K562 (cell line): ENCODE data around the gene SNRNP48. TPM values are rescaled to one million over a fixed set of nuclear protein-coding genes. Genes with fewer than 3 reads are reported as not detected.

Source experiments
- ARNT ChIP-seq, 2 experiments: fragments of 450-650 bp; IDR thresholded peaks; 2 replicates each; pipeline ENCODE4 v1.6.1; 2016; ENCODE audit warnings: mild to moderate bottlenecking in 1 of 2
- ELF1 ChIP-seq: fragments of 200-800 bp; sonication (Bioruptor generic); IDR thresholded peaks from 2 replicates; pipeline ENCODE4 v1.6.1; 2016; ENCODE audit warnings: missing genetic modification characterization, missing compliant biosample characterization
- EWSR1 ChIP-seq: fragments of 450-650 bp; IDR thresholded peaks from 2 replicates; pipeline ENCODE4 v1.6.1; 2018; ENCODE audit warnings: borderline replicate concordance, mild to moderate bottlenecking, low read depth, moderate library complexity; ENCODE audit not compliant: partially characterized antibody
- SUPT5H ChIP-seq: fragments of 450-650 bp; IDR thresholded peaks from 2 replicates; pipeline ENCODE4 v1.6.1; 2016
- TBL1XR1 ChIP-seq, 2 experiments: IDR thresholded peaks; 2 replicates each; pipeline ENCODE4 v1.6.1; 2012; ENCODE audit warnings: improper control_type of control experiment in 2 of 2, low read length in 2 of 2, mild to moderate bottlenecking in 1 of 2
- U2AF2 ChIP-seq: fragments of 200-400 bp; formaldehyde crosslinking; optimal IDR thresholded peaks from 2 replicates; pipeline ENCODE3; 2017; ENCODE audit warnings: low read depth, mild to moderate bottlenecking, low read length
- ZEB2 ChIP-seq: fragments of 450-650 bp; IDR thresholded peaks from 2 replicates; pipeline ENCODE4 v1.6.1; 2016
- ZFPM2 ChIP-seq: fragments of 250-450 bp; sonication (Bioruptor Pico); IDR thresholded peaks from 2 replicates; pipeline ENCODE4 v1.5.1; 2022; ENCODE audit warnings: mild to moderate bottlenecking
- ZKSCAN3 ChIP-seq: fragments of 250-450 bp; sonication (Bioruptor Pico); IDR thresholded peaks from 2 replicates; pipeline ENCODE4 v1.4.0; 2020
- ZKSCAN8 ChIP-seq: fragments of 200-800 bp; sonication (Bioruptor generic); IDR thresholded peaks from 2 replicates; pipeline ENCODE4 v1.6.1; 2016; ENCODE audit warnings: missing genetic modification characterization, missing compliant biosample characterization
- ZNF12 ChIP-seq: sonication (generic); formaldehyde crosslinking; IDR thresholded peaks from 2 replicates; pipeline ENCODE4 v1.4.0; 2020; ENCODE audit warnings: mild to moderate bottlenecking, missing genetic modification reagents
- ZNF584 ChIP-seq: fragments of 200-800 bp; sonication (Bioruptor generic); IDR thresholded peaks from 2 replicates; pipeline ENCODE4 v1.6.1; 2016; ENCODE audit warnings: low read depth, mild to moderate bottlenecking, missing genetic modification characterization, missing compliant biosample characterization
- ZNF717 ChIP-seq: fragments of 250-450 bp; sonication (Bioruptor Pico); IDR thresholded peaks from 2 replicates; pipeline ENCODE4 v1.5.0; 2021
- ZNF77 ChIP-seq: fragments of 250-450 bp; sonication (Bioruptor Pico); IDR thresholded peaks from 2 replicates; pipeline ENCODE4 v1.5.0; 2020
- polyA plus RNA-seq, 8 experiments: library from polyadenylated mRNA; depleted of rRNA in 4 of 8; stranded (reverse) in 5 of 8; unstranded in 3 of 8; fragments of >200 nt; fragmentation: Nextera tagmentation in 2 of 8; fragmentation: Illumina TruSeq in 1 of 8; extraction: Ambion mirVana in 2 of 8; extraction: Trizol in 1 of 8; gene quantifications; 2 replicates each; pipeline versions ENCODE4 v1.2.1 to v1.2.3, GENCODE V29; 2011 to 2014; ENCODE audit warnings: inconsistent platforms in 1 of 8, missing spikeins in 1 of 8
- total RNA-seq, 7 experiments: library from RNA; depleted of rRNA in 6 of 7; stranded (reverse); fragments of >200 nt in 6 of 7; fragmentation: Illumina TruSeq in 2 of 7; extraction: Trizol in 2 of 7; gene quantifications; 2 replicates each; pipeline versions ENCODE4 v1.2.1 to v1.2.3, GENCODE V29; 2011 to 2021; ENCODE audit warnings: low replicate concordance in 1 of 7
- TF ChIP-seq, protein P1 (sequence below): fragments of 250-450 bp; sonication (Bioruptor Pico); IDR thresholded peaks from 2 replicates; pipeline ENCODE4 v1.4.0; 2020; ENCODE audit warnings: mild to moderate bottlenecking, moderate library complexity
- TF ChIP-seq, protein P2 (sequence below): fragments of 250-450 bp; sonication (Bioruptor Pico); IDR thresholded peaks from 2 replicates; pipeline ENCODE4 v1.5.0; 2021
- TF ChIP-seq, protein P3 (sequence below): fragments of 250-450 bp; sonication (Bioruptor Pico); IDR thresholded peaks from 2 replicates; pipeline ENCODE4 v1.4.0; 2020
- TF ChIP-seq, protein P4 (sequence below): sonication (generic); formaldehyde crosslinking; IDR thresholded peaks from 2 replicates; pipeline ENCODE4 v1.8.1; 2022; ENCODE audit warnings: missing genetic modification reagents

Gene SNRNP48
- total and polyA plus RNA-seq, 9 of the 15 experiments (the other 6 are each of a cell fraction or from before 2014, with no cell fraction given), result 6.2 to 32.9 (median 18.6) TPM

DNA sequence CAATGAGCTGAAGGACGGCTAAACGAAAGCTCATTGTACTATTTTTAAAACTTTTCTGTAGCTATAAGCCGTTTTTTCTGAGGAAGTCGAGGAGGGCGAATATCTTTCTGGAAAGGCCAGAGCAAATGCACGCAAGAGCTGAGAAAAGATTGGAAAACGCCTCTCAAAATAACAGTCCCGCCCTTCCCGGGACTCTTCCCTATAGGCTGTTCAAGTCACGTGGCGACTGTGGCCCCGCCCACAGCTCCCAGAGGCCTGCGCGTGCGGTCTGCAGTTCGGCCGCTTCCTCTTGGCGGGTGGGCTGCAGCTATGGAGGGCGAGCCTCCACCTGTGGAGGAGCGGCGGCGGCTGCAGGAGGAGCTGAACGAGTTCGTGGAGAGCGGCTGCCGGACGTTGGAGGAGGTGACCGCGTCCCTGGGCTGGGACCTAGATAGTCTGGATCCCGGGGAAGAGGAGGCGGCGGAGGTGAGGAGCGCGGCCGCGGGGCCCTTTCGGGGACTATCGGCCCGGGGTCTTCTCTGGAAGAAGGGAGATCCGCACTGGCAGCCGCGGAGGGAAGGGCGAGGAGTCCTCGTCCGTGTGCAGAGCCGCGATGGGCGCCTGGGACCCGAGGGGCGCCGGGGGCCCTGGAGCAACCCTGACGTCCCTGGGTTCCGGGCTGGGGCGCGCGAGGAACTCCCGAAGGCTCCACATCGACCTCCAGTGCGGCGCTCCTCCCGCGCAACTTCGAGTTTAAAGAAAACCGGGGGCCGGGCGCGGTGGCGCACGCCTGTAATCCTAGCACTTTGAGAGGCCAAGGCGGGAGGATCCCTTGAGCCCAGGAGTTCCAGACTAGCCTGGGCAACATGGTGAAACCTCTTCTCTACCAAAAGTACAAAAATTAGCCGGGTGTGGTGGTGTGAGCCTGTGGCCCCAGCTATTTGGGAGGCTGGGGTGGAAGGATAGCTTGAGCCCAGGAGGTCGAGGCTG, at the start of gene SNRNP48 (continued):
- TF ChIP-seq, protein P1, sequence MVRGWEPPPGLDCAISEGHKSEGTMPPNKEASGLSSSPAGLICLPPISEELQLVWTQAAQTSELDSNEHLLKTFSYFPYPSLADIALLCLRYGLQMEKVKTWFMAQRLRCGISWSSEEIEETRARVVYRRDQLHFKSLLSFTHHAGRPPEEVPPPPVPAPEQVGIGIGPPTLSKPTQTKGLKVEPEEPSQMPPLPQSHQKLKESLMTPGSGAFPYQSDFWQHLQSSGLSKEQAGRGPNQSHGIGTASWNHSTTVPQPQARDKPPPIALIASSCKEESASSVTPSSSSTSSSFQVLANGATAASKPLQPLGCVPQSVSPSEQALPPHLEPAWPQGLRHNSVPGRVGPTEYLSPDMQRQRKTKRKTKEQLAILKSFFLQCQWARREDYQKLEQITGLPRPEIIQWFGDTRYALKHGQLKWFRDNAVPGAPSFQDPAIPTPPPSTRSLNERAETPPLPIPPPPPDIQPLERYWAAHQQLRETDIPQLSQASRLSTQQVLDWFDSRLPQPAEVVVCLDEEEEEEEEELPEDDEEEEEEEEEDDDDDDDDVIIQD, result no peak
- TF ChIP-seq ZNF12 (CRISPR knock-in tag) (0 out of 2 replicates have a peak, but pooled peaks have one; percentile 78), ZNF717 (CRISPR knock-in tag) (no peak), ZFPM2 (CRISPR knock-in tag) (no peak), ZNF584 (no peak), SUPT5H (peak; percentile 97), EWSR1 (no peak), U2AF2 (no peak), ARNT (IDR thresholded peaks at IDR 0.05) (no peak), ZKSCAN3 (no peak), ZKSCAN8 (CRISPR knock-in tag) (no peak), ELF1 (peak; percentile 56; the same call in 1 of the 2 replicates), ZEB2 (no peak), ZNF77 (CRISPR knock-in tag) (no peak), TBL1XR1 (IDR thresholded peaks at IDR 0.05; ENCODE audit: low read length in 2 of 2) (no peak)
- TF ChIP-seq, protein P2, sequence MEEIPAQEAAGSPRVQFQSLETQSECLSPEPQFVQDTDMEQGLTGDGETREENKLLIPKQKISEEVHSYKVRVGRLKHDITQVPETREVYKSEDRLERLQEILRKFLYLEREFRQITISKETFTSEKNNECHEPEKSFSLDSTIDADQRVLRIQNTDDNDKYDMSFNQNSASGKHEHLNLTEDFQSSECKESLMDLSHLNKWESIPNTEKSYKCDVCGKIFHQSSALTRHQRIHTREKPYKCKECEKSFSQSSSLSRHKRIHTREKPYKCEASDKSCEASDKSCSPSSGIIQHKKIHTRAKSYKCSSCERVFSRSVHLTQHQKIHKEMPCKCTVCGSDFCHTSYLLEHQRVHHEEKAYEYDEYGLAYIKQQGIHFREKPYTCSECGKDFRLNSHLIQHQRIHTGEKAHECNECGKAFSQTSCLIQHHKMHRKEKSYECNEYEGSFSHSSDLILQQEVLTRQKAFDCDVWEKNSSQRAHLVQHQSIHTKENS, result no peak
- TF ChIP-seq, protein P3, sequence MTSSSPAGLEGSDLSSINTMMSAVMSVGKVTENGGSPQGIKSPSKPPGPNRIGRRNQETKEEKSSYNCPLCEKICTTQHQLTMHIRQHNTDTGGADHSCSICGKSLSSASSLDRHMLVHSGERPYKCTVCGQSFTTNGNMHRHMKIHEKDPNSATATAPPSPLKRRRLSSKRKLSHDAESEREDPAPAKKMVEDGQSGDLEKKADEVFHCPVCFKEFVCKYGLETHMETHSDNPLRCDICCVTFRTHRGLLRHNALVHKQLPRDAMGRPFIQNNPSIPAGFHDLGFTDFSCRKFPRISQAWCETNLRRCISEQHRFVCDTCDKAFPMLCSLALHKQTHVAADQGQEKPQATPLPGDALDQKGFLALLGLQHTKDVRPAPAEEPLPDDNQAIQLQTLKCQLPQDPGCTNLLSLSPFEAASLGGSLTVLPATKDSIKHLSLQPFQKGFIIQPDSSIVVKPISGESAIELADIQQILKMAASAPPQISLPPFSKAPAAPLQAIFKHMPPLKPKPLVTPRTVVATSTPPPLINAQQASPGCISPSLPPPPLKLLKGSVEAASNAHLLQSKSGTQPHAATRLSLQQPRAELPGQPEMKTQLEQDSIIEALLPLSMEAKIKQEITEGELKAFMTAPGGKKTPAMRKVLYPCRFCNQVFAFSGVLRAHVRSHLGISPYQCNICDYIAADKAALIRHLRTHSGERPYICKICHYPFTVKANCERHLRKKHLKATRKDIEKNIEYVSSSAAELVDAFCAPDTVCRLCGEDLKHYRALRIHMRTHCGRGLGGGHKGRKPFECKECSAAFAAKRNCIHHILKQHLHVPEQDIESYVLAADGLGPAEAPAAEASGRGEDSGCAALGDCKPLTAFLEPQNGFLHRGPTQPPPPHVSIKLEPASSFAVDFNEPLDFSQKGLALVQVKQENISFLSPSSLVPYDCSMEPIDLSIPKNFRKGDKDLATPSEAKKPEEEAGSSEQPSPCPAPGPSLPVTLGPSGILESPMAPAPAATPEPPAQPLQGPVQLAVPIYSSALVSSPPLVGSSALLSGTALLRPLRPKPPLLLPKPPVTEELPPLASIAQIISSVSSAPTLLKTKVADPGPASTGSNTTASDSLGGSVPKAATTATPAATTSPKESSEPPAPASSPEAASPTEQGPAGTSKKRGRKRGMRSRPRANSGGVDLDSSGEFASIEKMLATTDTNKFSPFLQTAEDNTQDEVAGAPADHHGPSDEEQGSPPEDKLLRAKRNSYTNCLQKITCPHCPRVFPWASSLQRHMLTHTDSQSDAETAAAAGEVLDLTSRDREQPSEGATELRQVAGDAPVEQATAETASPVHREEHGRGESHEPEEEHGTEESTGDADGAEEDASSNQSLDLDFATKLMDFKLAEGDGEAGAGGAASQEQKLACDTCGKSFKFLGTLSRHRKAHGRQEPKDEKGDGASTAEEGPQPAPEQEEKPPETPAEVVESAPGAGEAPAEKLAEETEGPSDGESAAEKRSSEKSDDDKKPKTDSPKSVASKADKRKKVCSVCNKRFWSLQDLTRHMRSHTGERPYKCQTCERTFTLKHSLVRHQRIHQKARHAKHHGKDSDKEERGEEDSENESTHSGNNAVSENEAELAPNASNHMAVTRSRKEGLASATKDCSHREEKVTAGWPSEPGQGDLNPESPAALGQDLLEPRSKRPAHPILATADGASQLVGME, result 0 out of 2 replicates have a peak, but pooled peaks have one; percentile 33
- TF ChIP-seq, protein P4, sequence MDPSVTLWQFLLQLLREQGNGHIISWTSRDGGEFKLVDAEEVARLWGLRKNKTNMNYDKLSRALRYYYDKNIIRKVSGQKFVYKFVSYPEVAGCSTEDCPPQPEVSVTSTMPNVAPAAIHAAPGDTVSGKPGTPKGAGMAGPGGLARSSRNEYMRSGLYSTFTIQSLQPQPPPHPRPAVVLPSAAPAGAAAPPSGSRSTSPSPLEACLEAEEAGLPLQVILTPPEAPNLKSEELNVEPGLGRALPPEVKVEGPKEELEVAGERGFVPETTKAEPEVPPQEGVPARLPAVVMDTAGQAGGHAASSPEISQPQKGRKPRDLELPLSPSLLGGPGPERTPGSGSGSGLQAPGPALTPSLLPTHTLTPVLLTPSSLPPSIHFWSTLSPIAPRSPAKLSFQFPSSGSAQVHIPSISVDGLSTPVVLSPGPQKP (CRISPR knock-in tag), result no peak
